IMR-90 (cell line): ENCODE measurements around the gene SRPK2. TPM values are rescaled to one million over a fixed set of nuclear protein-coding genes. Genes with fewer than 3 reads are reported as not detected.

ENCODE experiments used
- ATAC-seq: fragments of 200-7000 bp; cut with Tn5 transposase; 2 replicates; pipeline ENCODE4 v1.9.1; 2020; ENCODE audit warnings: low read depth, mild to moderate bottlenecking, moderate library complexity
- BruUV-seq: library from RNA; stranded (reverse); fragments of 400-500 nt; replicated peaks from 2 replicates; lab custom pipeline; 2021; lab: Mats Ljungman, UMichigan
- CTCF ChIA-PET: fragments of 300-600 bp; formaldehyde crosslinking; extraction: SDS; loops from one replicate; lab custom pipeline; 2021; ENCODE audit warnings: antibody characterized with exemption; lab: Yijun Ruan, JAX
- POLR2A ChIA-PET: fragments of 300-600 bp; sonication (Branson Sonifier 250); formaldehyde crosslinking; loops from one replicate; lab custom pipeline; 2022; ENCODE audit warnings: antibody characterized with exemption; ENCODE audit not compliant: unreplicated experiment; lab: Charles Lee
- DNase-seq: peaks from one replicate; pipeline ENCODE4 v3.0.0; 2013
- H2AFZ ChIP-seq: replicated peaks from 2 replicates; pipeline ENCODE3; 2013; ENCODE audit warnings: low read length, mild to moderate bottlenecking; ENCODE audit not compliant: poor library complexity
- H2AK5ac ChIP-seq: 2 replicates; pipeline ENCODE4 v1.6.1; 2013; ENCODE audit warnings: low read depth, low read length, inconsistent platforms
- H2AK9ac ChIP-seq: replicated peaks from 2 replicates; pipeline ENCODE3; 2013; ENCODE audit warnings: mild to moderate bottlenecking, low read depth, low read length, moderate library complexity; ENCODE audit not compliant: poor library complexity
- H2BK120ac ChIP-seq: 2 replicates; pipeline ENCODE4 v1.6.1; 2013; ENCODE audit warnings: low read depth, low read length, inconsistent platforms
- H2BK15ac ChIP-seq: 3 replicates; pipeline ENCODE4 v1.6.1; 2013; ENCODE audit warnings: low read depth, low read length, inconsistent platforms
- H2BK20ac ChIP-seq: 2 replicates; pipeline ENCODE4 v1.6.1; 2013; ENCODE audit warnings: low read depth, mild to moderate bottlenecking, inconsistent platforms, low read length, moderate library complexity
- H2BK5ac ChIP-seq: 2 replicates; pipeline ENCODE4 v1.6.1; 2013; ENCODE audit warnings: mild to moderate bottlenecking, low read depth, low read length, inconsistent platforms; ENCODE audit not compliant: poor library complexity, severe bottlenecking
- H3K14ac ChIP-seq: replicated peaks from 2 replicates; pipeline ENCODE4 v1.6.1; 2013; ENCODE audit warnings: low read depth, low read length, inconsistent platforms
- H3K18ac ChIP-seq: 2 replicates; pipeline ENCODE4 v1.6.1; 2013; ENCODE audit warnings: low read depth, low read length, control low read depth
- H3K23ac ChIP-seq: 2 replicates; pipeline ENCODE4 v1.6.1; 2013; ENCODE audit warnings: low read depth, low read length, inconsistent platforms
- H3K27ac ChIP-seq: 2 replicates; pipeline ENCODE4 v1.5.1; 2013; ENCODE audit warnings: mild to moderate bottlenecking, control low read depth, low read length; ENCODE audit not compliant: insufficient read depth
- H3K27me3 ChIP-seq: 2 replicates; pipeline ENCODE4 v1.6.1; 2013; ENCODE audit warnings: low read length; ENCODE audit not compliant: control insufficient read depth, insufficient read depth
- H3K36me3 ChIP-seq: 2 replicates; pipeline ENCODE4 v1.6.1; 2013; ENCODE audit warnings: low read length, mixed read lengths; ENCODE audit not compliant: control insufficient read depth, insufficient read depth
- H3K4ac ChIP-seq: 2 replicates; pipeline ENCODE4 v1.6.1; 2013; ENCODE audit warnings: low read depth, low read length, inconsistent platforms
- H3K4me1 ChIP-seq: 2 replicates; pipeline ENCODE4 v1.6.1; 2013; ENCODE audit warnings: low read length, mixed read lengths; ENCODE audit not compliant: control insufficient read depth, insufficient read depth
- H3K4me2 ChIP-seq: 2 replicates; pipeline ENCODE4 v1.6.1; 2013; ENCODE audit warnings: low read depth, mild to moderate bottlenecking, control low read depth, low read length, moderate library complexity
- H3K4me3 ChIP-seq: 2 replicates; pipeline ENCODE4 v1.5.1; 2013; ENCODE audit warnings: low read depth, mild to moderate bottlenecking, control low read depth, low read length, moderate library complexity; ENCODE audit not compliant: insufficient read depth
- H3K56ac ChIP-seq: 2 replicates; pipeline ENCODE4 v1.6.1; 2013; ENCODE audit warnings: low read length, inconsistent platforms; ENCODE audit not compliant: insufficient read depth; ENCODE audit errors: extremely low read depth
- H3K79me1 ChIP-seq, 2 experiments: 2 replicates each; pipeline ENCODE4 v1.6.1; 2013; ENCODE audit warnings: low read length in 2 of 2, inconsistent platforms in 1 of 2, low read depth in 1 of 2
- H3K9ac ChIP-seq: 2 replicates; pipeline ENCODE4 v1.6.1; 2013; ENCODE audit warnings: low read depth, low read length, control low read depth
- H3K9me1 ChIP-seq: 2 replicates; pipeline ENCODE4 v1.6.1; 2013; ENCODE audit warnings: low read length, inconsistent platforms; ENCODE audit not compliant: insufficient read depth
- H3K9me3 ChIP-seq: 2 replicates; pipeline ENCODE4 v1.6.1; 2013; ENCODE audit warnings: low read length; ENCODE audit not compliant: control insufficient read depth, insufficient read depth
- H4K20me1 ChIP-seq: 2 replicates; pipeline ENCODE4 v1.6.1; 2013; ENCODE audit warnings: low read length, inconsistent platforms; ENCODE audit not compliant: insufficient read depth
- H4K5ac ChIP-seq: 2 replicates; pipeline ENCODE4 v1.6.1; 2013; ENCODE audit warnings: mild to moderate bottlenecking, low read depth, low read length, control low read depth
- H4K8ac ChIP-seq, 2 experiments: 2 replicates each; pipeline ENCODE4 v1.6.1; 2013; ENCODE audit warnings: low read depth in 2 of 2, low read length in 2 of 2, control low read depth in 1 of 2, inconsistent platforms in 1 of 2
- H4K91ac ChIP-seq: 2 replicates; pipeline ENCODE4 v1.6.1; 2013; ENCODE audit warnings: low read depth, low read length, inconsistent platforms; ENCODE audit not compliant: insufficient read depth
- BHLHE40 ChIP-seq: fragments of 150-350 bp; IDR thresholded peaks from 2 replicates; pipeline ENCODE4 v1.6.1; 2016; ENCODE audit warnings: mild to moderate bottlenecking, low read depth, low read length
- CEBPB ChIP-seq: IDR thresholded peaks from 2 replicates; pipeline ENCODE4 v1.6.1; 2012; ENCODE audit warnings: low read depth, low read length, improper control_type of control experiment
- CHD1 ChIP-seq: IDR thresholded peaks from 2 replicates; pipeline ENCODE4 v1.6.1; 2012; ENCODE audit warnings: low read depth, low read length, improper control_type of control experiment
- ELK1 ChIP-seq: fragments of 150-350 bp; IDR thresholded peaks from 2 replicates; pipeline ENCODE4 v1.6.1; 2016; ENCODE audit warnings: low read depth, mild to moderate bottlenecking, low read length, moderate library complexity, borderline replicate concordance
- FOS ChIP-seq: fragments of 150-350 bp; IDR thresholded peaks from 2 replicates; pipeline ENCODE4 v1.6.1; 2016; ENCODE audit warnings: low read depth, low read length
- MAFK ChIP-seq: IDR thresholded peaks from 2 replicates; pipeline ENCODE4 v1.6.1; 2012; ENCODE audit warnings: low read depth, low read length, improper control_type of control experiment
- MAZ ChIP-seq: IDR thresholded peaks from 2 replicates; pipeline ENCODE4 v1.6.1; 2012; ENCODE audit warnings: low read depth, mild to moderate bottlenecking, low read length, improper control_type of control experiment, moderate library complexity, borderline replicate concordance
- MXI1 ChIP-seq: IDR thresholded peaks from 2 replicates; pipeline ENCODE4 v1.6.1; 2012; ENCODE audit warnings: low read depth, mild to moderate bottlenecking, low read length, moderate library complexity, borderline replicate concordance
- POLR2A ChIP-seq: IDR thresholded peaks from 2 replicates; pipeline ENCODE4 v1.6.1; 2012; ENCODE audit warnings: mild to moderate bottlenecking, low read depth, low read length
- RCOR1 ChIP-seq: IDR thresholded peaks from 2 replicates; pipeline ENCODE4 v1.6.1; 2012; ENCODE audit warnings: mild to moderate bottlenecking, low read length, improper control_type of control experiment; ENCODE audit not compliant: insufficient replicate concordance
- RFX5 ChIP-seq: IDR thresholded peaks from 2 replicates; pipeline ENCODE4 v1.8.0; 2012; ENCODE audit warnings: low read depth, mild to moderate bottlenecking, low read length, moderate library complexity
- SMC3 ChIP-seq: fragments of 150-350 bp; IDR thresholded peaks from 2 replicates; pipeline ENCODE4 v1.6.1; 2016; ENCODE audit warnings: low read depth, mild to moderate bottlenecking, antibody characterized with exemption, low read length, moderate library complexity
- WGBS, 2 experiments: methylation state at CpG; one replicate each; pipeline versions ENCODE4 v1.1.5 to v1.1.7; 2013; ENCODE audit warnings: missing lambda C conversion rate in 2 of 2; ENCODE audit not compliant: insufficient read length in 1 of 2; ENCODE audit errors: extremely low coverage in 2 of 2; 5-methylcytosine and 5-hydroxymethylcytosine counted together
- dilution Hi-C: fragments of 300-500 bp; cut with HindIII; formaldehyde crosslinking; loops from one replicate; pipeline ENCODE4 v1.14.3; 2018; ENCODE audit warnings: low sequenced_read_pairs; ENCODE audit not compliant: unreplicated experiment
- in situ Hi-C: fragments of 300-500 bp; cut with MboI; formaldehyde crosslinking; loops from 3 replicates; pipeline ENCODE4 v1.14.3; 2019; ENCODE audit warnings: low sequenced_read_pairs, inconsistent platforms, mixed read lengths
- intact Hi-C: fragments of 100-400 bp; cut with micrococcal nuclease; formaldehyde crosslinking; loops from 2 replicates; pipeline ENCODE4 v1.10.0; 2022
- polyA plus RNA-seq, 3 experiments: library from polyadenylated mRNA; depleted of rRNA; stranded (reverse); fragments of >200 nt; gene quantifications; 2 replicates each; pipeline ENCODE4 v1.2.3, GENCODE V29; 2012; ENCODE audit warnings: low replicate concordance in 1 of 3
- total RNA-seq: library from RNA; depleted of rRNA; stranded (reverse); fragments of >200 nt; gene quantifications from 2 replicates; pipeline ENCODE4 v1.2.3, GENCODE V29; 2012
- TF ChIP-seq, protein P1 (sequence below): conservative IDR thresholded peaks from 2 replicates; pipeline ENCODE4 v1.5.1; 2012; ENCODE audit warnings: mild to moderate bottlenecking, low read depth, low read length, improper control_type of control experiment
- TF ChIP-seq, protein P2 (sequence below): fragments of 150-350 bp; IDR thresholded peaks from 2 replicates; pipeline ENCODE4 v1.6.1; 2017; ENCODE audit warnings: mild to moderate bottlenecking, antibody characterized with exemption, low read length, low read depth

The SRPK2 gene
- total and polyA plus RNA-seq, 2 of the 4 experiments (the other 2 are of a cell fraction), result 13.2 to 33.0 TPM

- no peak overlapping the region for H2BK20ac ChIP-seq
- H3K18ac ChIP-seq, result no peak overlapping the region
- no peak overlapping the region for H2AK5ac ChIP-seq
- TF ChIP-seq, protein P1, sequence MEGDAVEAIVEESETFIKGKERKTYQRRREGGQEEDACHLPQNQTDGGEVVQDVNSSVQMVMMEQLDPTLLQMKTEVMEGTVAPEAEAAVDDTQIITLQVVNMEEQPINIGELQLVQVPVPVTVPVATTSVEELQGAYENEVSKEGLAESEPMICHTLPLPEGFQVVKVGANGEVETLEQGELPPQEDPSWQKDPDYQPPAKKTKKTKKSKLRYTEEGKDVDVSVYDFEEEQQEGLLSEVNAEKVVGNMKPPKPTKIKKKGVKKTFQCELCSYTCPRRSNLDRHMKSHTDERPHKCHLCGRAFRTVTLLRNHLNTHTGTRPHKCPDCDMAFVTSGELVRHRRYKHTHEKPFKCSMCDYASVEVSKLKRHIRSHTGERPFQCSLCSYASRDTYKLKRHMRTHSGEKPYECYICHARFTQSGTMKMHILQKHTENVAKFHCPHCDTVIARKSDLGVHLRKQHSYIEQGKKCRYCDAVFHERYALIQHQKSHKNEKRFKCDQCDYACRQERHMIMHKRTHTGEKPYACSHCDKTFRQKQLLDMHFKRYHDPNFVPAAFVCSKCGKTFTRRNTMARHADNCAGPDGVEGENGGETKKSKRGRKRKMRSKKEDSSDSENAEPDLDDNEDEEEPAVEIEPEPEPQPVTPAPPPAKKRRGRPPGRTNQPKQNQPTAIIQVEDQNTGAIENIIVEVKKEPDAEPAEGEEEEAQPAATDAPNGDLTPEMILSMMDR, result no peak
- TF ChIP-seq FOS (no peak), ELK1 (no peak), RCOR1 (no peak), CHD1 (no peak), CEBPB (no peak), MAZ (no peak), POLR2A (no peak), RFX5 (no peak), MXI1 (no peak), SMC3 (no peak), MAFK (no peak), BHLHE40 (no peak)
- TF ChIP-seq, protein P2, sequence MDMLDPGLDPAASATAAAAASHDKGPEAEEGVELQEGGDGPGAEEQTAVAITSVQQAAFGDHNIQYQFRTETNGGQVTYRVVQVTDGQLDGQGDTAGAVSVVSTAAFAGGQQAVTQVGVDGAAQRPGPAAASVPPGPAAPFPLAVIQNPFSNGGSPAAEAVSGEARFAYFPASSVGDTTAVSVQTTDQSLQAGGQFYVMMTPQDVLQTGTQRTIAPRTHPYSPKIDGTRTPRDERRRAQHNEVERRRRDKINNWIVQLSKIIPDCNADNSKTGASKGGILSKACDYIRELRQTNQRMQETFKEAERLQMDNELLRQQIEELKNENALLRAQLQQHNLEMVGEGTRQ, result no peak
- ChIA-PET POLR2A (interaction anchor here (1.1 kb wide), 1 partner anchor 10 kb away, joined by 4 read pairs; no protein-coding TSS in a partner anchor), CTCF (no interaction called here)
- H4K20me1 ChIP-seq, result peaks cover 34% of the 10 kb centered on the region; the same call in 1 of the 2 replicates
- H4K8ac ChIP-seq, result no peak overlapping the region
- BruUV-seq, result no TSS peak
- 100% methylated on average over 3 of the region's 5 CpGs; no CpG with 5 or more reads in 1 of the 2 experiments for WGBS, 2 experiments
- H2BK120ac ChIP-seq, result no peak overlapping the region
- in situ Hi-C loops (no loop called here), intact Hi-C loops (no loop called here), dilution Hi-C loops (no loop called here)
- H4K5ac ChIP-seq, result no peak overlapping the region
- H3K79me1 ChIP-seq, result peaks cover 33 to 69% of the 10 kb centered on the region in 2 experiments
- H3K9me3 ChIP-seq, result no peaks in the 10 kb centered on the region
- H3K4me1 ChIP-seq, result no peaks in the 10 kb centered on the region
- no peak for ATAC-seq
- no peak overlapping the region for H3K4me3 ChIP-seq
- H3K56ac ChIP-seq, result no peak overlapping the region
- H2AFZ ChIP-seq, result no peak overlapping the region
- no peak overlapping the region for H2BK5ac ChIP-seq
- no peaks in the 10 kb centered on the region for H3K27me3 ChIP-seq
- no peaks in the 10 kb centered on the region; the same call in none of the 2 replicates for H3K9me1 ChIP-seq
- DNase-seq, result no peak
- H3K4me2 ChIP-seq, result no peak overlapping the region
- no peak overlapping the region for H3K23ac ChIP-seq
- no peak overlapping the region for H3K9ac ChIP-seq
- no peak overlapping the region for H3K4ac ChIP-seq
- H2BK15ac ChIP-seq, result no peak overlapping the region
- no peak overlapping the region for H2AK9ac ChIP-seq
- H3K36me3 ChIP-seq, result no peaks in the 10 kb centered on the region
- no peak overlapping the region for H4K91ac ChIP-seq
- no peak overlapping the region for H3K14ac ChIP-seq
- H3K27ac ChIP-seq, result no peak overlapping the region
Measured at GRCh38 chr7:105278565-105278964, 110.2 kb downstream of the SRPK2 start.
